Body of pancreas (tissue), 4 donors: ENCODE results near the gene HORMAD1.

Experiments
- POLR2A ChIP-seq, 3 donors: fragments of 450-650 bp; IDR thresholded peaks; one replicate each; pipeline ENCODE4 v1.6.1; 2016; ENCODE audit warnings: antibody characterized with exemption in 3 of 3, mild to moderate bottlenecking in 2 of 3
- TF ChIP-seq, protein P1 (sequence below), 7 experiments: fragments of 450-650 bp in 4 of 7; fragments of 200-600 bp in 3 of 7; sonication (generic) in 3 of 7; IDR thresholded peaks; one replicate each; pipeline ENCODE4 v1.5.1; 2016 to 2019; ENCODE audit warnings: antibody characterized with exemption in 7 of 7

DNA sequence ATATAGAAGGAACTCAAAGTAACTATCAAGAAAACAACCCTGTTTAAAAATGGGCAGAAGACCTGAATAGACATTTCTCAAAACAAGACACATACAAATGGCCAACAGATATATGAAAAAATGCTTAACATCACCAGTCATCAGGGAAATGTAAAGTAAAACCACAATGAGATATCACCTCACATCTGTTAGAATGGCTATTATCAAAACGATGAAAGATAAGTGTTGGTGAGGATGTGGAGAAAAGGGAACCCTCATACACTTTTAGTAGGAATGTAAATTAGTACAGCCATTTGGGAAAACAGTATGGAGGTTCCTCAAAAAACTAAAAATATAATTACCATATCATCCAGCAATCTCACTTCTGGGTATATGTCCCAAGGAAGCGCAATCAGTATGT, 41.9 kb upstream of the HORMAD1 start:
- TF ChIP-seq, protein P1, sequence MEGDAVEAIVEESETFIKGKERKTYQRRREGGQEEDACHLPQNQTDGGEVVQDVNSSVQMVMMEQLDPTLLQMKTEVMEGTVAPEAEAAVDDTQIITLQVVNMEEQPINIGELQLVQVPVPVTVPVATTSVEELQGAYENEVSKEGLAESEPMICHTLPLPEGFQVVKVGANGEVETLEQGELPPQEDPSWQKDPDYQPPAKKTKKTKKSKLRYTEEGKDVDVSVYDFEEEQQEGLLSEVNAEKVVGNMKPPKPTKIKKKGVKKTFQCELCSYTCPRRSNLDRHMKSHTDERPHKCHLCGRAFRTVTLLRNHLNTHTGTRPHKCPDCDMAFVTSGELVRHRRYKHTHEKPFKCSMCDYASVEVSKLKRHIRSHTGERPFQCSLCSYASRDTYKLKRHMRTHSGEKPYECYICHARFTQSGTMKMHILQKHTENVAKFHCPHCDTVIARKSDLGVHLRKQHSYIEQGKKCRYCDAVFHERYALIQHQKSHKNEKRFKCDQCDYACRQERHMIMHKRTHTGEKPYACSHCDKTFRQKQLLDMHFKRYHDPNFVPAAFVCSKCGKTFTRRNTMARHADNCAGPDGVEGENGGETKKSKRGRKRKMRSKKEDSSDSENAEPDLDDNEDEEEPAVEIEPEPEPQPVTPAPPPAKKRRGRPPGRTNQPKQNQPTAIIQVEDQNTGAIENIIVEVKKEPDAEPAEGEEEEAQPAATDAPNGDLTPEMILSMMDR (IDR thresholded peaks at IDR 0.05): no peak
- TF ChIP-seq POLR2A (IDR thresholded peaks at IDR 0.05): no peak
